IMR-90 (cell line): Measurements from ENCODE around the gene SRPX2. TPM values are rescaled to one million over a fixed set of nuclear protein-coding genes. Genes with fewer than 3 reads are reported as not detected.

ENCODE experiments used
- ATAC-seq: fragments of 200-7000 bp; cut with Tn5 transposase; 2 replicates; pipeline ENCODE4 v1.9.1; 2020; ENCODE audit warnings: low read depth, mild to moderate bottlenecking, moderate library complexity
- BruUV-seq: library from RNA; stranded (reverse); fragments of 400-500 nt; replicated peaks from 2 replicates; lab custom pipeline; 2021; lab: Mats Ljungman, UMichigan
- CTCF ChIA-PET: fragments of 300-600 bp; formaldehyde crosslinking; extraction: SDS; loops from one replicate; lab custom pipeline; 2021; ENCODE audit warnings: antibody characterized with exemption; lab: Yijun Ruan, JAX
- POLR2A ChIA-PET: fragments of 300-600 bp; sonication (Branson Sonifier 250); formaldehyde crosslinking; loops from one replicate; lab custom pipeline; 2022; ENCODE audit warnings: antibody characterized with exemption; ENCODE audit not compliant: unreplicated experiment; lab: Charles Lee
- DNase-seq: peaks from one replicate; pipeline ENCODE4 v3.0.0; 2013
- H2AFZ ChIP-seq: replicated peaks from 2 replicates; pipeline ENCODE3; 2013; ENCODE audit warnings: low read length, mild to moderate bottlenecking; ENCODE audit not compliant: poor library complexity
- H2AK5ac ChIP-seq: 2 replicates; pipeline ENCODE4 v1.6.1; 2013; ENCODE audit warnings: low read depth, low read length, inconsistent platforms
- H2AK9ac ChIP-seq: replicated peaks from 2 replicates; pipeline ENCODE3; 2013; ENCODE audit warnings: mild to moderate bottlenecking, low read depth, low read length, moderate library complexity; ENCODE audit not compliant: poor library complexity
- H2BK120ac ChIP-seq: 2 replicates; pipeline ENCODE4 v1.6.1; 2013; ENCODE audit warnings: low read depth, low read length, inconsistent platforms
- H2BK15ac ChIP-seq: 3 replicates; pipeline ENCODE4 v1.6.1; 2013; ENCODE audit warnings: low read depth, low read length, inconsistent platforms
- H2BK20ac ChIP-seq: 2 replicates; pipeline ENCODE4 v1.6.1; 2013; ENCODE audit warnings: low read depth, mild to moderate bottlenecking, inconsistent platforms, low read length, moderate library complexity
- H2BK5ac ChIP-seq: 2 replicates; pipeline ENCODE4 v1.6.1; 2013; ENCODE audit warnings: mild to moderate bottlenecking, low read depth, low read length, inconsistent platforms; ENCODE audit not compliant: poor library complexity, severe bottlenecking
- H3K14ac ChIP-seq: replicated peaks from 2 replicates; pipeline ENCODE4 v1.6.1; 2013; ENCODE audit warnings: low read depth, low read length, inconsistent platforms
- H3K18ac ChIP-seq: 2 replicates; pipeline ENCODE4 v1.6.1; 2013; ENCODE audit warnings: low read depth, low read length, control low read depth
- H3K23ac ChIP-seq: 2 replicates; pipeline ENCODE4 v1.6.1; 2013; ENCODE audit warnings: low read depth, low read length, inconsistent platforms
- H3K27ac ChIP-seq: 2 replicates; pipeline ENCODE4 v1.5.1; 2013; ENCODE audit warnings: mild to moderate bottlenecking, control low read depth, low read length; ENCODE audit not compliant: insufficient read depth
- H3K27me3 ChIP-seq: 2 replicates; pipeline ENCODE4 v1.6.1; 2013; ENCODE audit warnings: low read length; ENCODE audit not compliant: control insufficient read depth, insufficient read depth
- H3K36me3 ChIP-seq: 2 replicates; pipeline ENCODE4 v1.6.1; 2013; ENCODE audit warnings: low read length, mixed read lengths; ENCODE audit not compliant: control insufficient read depth, insufficient read depth
- H3K4ac ChIP-seq: 2 replicates; pipeline ENCODE4 v1.6.1; 2013; ENCODE audit warnings: low read depth, low read length, inconsistent platforms
- H3K4me1 ChIP-seq: 2 replicates; pipeline ENCODE4 v1.6.1; 2013; ENCODE audit warnings: low read length, mixed read lengths; ENCODE audit not compliant: control insufficient read depth, insufficient read depth
- H3K4me2 ChIP-seq: 2 replicates; pipeline ENCODE4 v1.6.1; 2013; ENCODE audit warnings: low read depth, mild to moderate bottlenecking, control low read depth, low read length, moderate library complexity
- H3K4me3 ChIP-seq: 2 replicates; pipeline ENCODE4 v1.5.1; 2013; ENCODE audit warnings: low read depth, mild to moderate bottlenecking, control low read depth, low read length, moderate library complexity; ENCODE audit not compliant: insufficient read depth
- H3K56ac ChIP-seq: 2 replicates; pipeline ENCODE4 v1.6.1; 2013; ENCODE audit warnings: low read length, inconsistent platforms; ENCODE audit not compliant: insufficient read depth; ENCODE audit errors: extremely low read depth
- H3K79me1 ChIP-seq, 2 experiments: 2 replicates each; pipeline ENCODE4 v1.6.1; 2013; ENCODE audit warnings: low read length in 2 of 2, inconsistent platforms in 1 of 2, low read depth in 1 of 2
- H3K9ac ChIP-seq: 2 replicates; pipeline ENCODE4 v1.6.1; 2013; ENCODE audit warnings: low read depth, low read length, control low read depth
- H3K9me1 ChIP-seq: 2 replicates; pipeline ENCODE4 v1.6.1; 2013; ENCODE audit warnings: low read length, inconsistent platforms; ENCODE audit not compliant: insufficient read depth
- H3K9me3 ChIP-seq: 2 replicates; pipeline ENCODE4 v1.6.1; 2013; ENCODE audit warnings: low read length; ENCODE audit not compliant: control insufficient read depth, insufficient read depth
- H4K20me1 ChIP-seq: 2 replicates; pipeline ENCODE4 v1.6.1; 2013; ENCODE audit warnings: low read length, inconsistent platforms; ENCODE audit not compliant: insufficient read depth
- H4K5ac ChIP-seq: 2 replicates; pipeline ENCODE4 v1.6.1; 2013; ENCODE audit warnings: mild to moderate bottlenecking, low read depth, low read length, control low read depth
- H4K8ac ChIP-seq, 2 experiments: 2 replicates each; pipeline ENCODE4 v1.6.1; 2013; ENCODE audit warnings: low read depth in 2 of 2, low read length in 2 of 2, control low read depth in 1 of 2, inconsistent platforms in 1 of 2
- H4K91ac ChIP-seq: 2 replicates; pipeline ENCODE4 v1.6.1; 2013; ENCODE audit warnings: low read depth, low read length, inconsistent platforms; ENCODE audit not compliant: insufficient read depth
- FOS ChIP-seq: fragments of 150-350 bp; IDR thresholded peaks from 2 replicates; pipeline ENCODE4 v1.6.1; 2016; ENCODE audit warnings: low read depth, low read length
- MAFK ChIP-seq: IDR thresholded peaks from 2 replicates; pipeline ENCODE4 v1.6.1; 2012; ENCODE audit warnings: low read depth, low read length, improper control_type of control experiment
- MAZ ChIP-seq: IDR thresholded peaks from 2 replicates; pipeline ENCODE4 v1.6.1; 2012; ENCODE audit warnings: low read depth, mild to moderate bottlenecking, low read length, improper control_type of control experiment, moderate library complexity, borderline replicate concordance
- NFE2L2 ChIP-seq: fragments of 150-350 bp; IDR thresholded peaks from 2 replicates; pipeline ENCODE4 v1.6.1; 2016; ENCODE audit warnings: low read depth, mild to moderate bottlenecking, low read length
- POLR2A ChIP-seq: IDR thresholded peaks from 2 replicates; pipeline ENCODE4 v1.6.1; 2012; ENCODE audit warnings: mild to moderate bottlenecking, low read depth, low read length
- RAD21 ChIP-seq: IDR thresholded peaks from 2 replicates; pipeline ENCODE4 v1.6.1; 2012; ENCODE audit warnings: low read length, improper control_type of control experiment
- RCOR1 ChIP-seq: IDR thresholded peaks from 2 replicates; pipeline ENCODE4 v1.6.1; 2012; ENCODE audit warnings: mild to moderate bottlenecking, low read length, improper control_type of control experiment; ENCODE audit not compliant: insufficient replicate concordance
- SMC3 ChIP-seq: fragments of 150-350 bp; IDR thresholded peaks from 2 replicates; pipeline ENCODE4 v1.6.1; 2016; ENCODE audit warnings: low read depth, mild to moderate bottlenecking, antibody characterized with exemption, low read length, moderate library complexity
- whole genome bisulfite sequencing, 2 experiments: methylation state at CpG; one replicate each; pipeline versions ENCODE4 v1.1.5 to v1.1.7; 2013; ENCODE audit warnings: missing lambda C conversion rate in 2 of 2; ENCODE audit not compliant: insufficient read length in 1 of 2; ENCODE audit errors: extremely low coverage in 2 of 2; 5-methylcytosine and 5-hydroxymethylcytosine counted together
- dilution Hi-C: fragments of 300-500 bp; cut with HindIII; formaldehyde crosslinking; loops from one replicate; pipeline ENCODE4 v1.14.3; 2018; ENCODE audit warnings: low sequenced_read_pairs; ENCODE audit not compliant: unreplicated experiment
- in situ Hi-C: fragments of 300-500 bp; cut with MboI; formaldehyde crosslinking; loops from 3 replicates; pipeline ENCODE4 v1.14.3; 2019; ENCODE audit warnings: low sequenced_read_pairs, inconsistent platforms, mixed read lengths
- intact Hi-C: fragments of 100-400 bp; cut with micrococcal nuclease; formaldehyde crosslinking; loops from 2 replicates; pipeline ENCODE4 v1.10.0; 2022
- polyA plus RNA-seq, 3 experiments: library from polyadenylated mRNA; depleted of rRNA; stranded (reverse); fragments of >200 nt; gene quantifications; 2 replicates each; pipeline ENCODE4 v1.2.3, GENCODE V29; 2012; ENCODE audit warnings: low replicate concordance in 1 of 3
- total RNA-seq: library from RNA; depleted of rRNA; stranded (reverse); fragments of >200 nt; gene quantifications from 2 replicates; pipeline ENCODE4 v1.2.3, GENCODE V29; 2012
- TF ChIP-seq, protein P1 (sequence below): fragments of 150-350 bp; IDR thresholded peaks from 2 replicates; pipeline ENCODE4 v1.6.1; 2016; ENCODE audit warnings: low read depth, mild to moderate bottlenecking, low read length, moderate library complexity, borderline replicate concordance

SRPX2 gene
- total and polyA plus RNA-seq, 2 of the 4 experiments (the other 2 are of a cell fraction): 20.6 to 43.1 TPM

DNA sequence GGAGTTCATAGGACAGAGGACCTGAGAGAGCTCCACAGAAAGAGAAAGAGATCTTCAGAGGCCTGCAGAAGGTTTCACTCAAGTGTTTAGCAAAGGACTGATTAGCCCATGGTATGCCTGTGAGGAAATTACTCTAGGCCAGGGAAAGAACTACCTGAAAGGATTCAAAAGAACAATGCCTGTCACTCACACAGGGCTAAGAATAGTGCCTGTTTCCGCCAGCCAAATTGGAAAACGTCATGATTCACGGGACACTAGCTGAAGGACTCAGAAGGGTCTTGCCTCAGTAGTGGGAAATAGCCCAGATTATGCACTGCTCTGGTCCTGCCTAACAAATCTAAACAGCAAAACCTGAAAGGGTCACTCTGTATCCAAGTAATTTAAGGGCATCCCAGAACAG is 66.8 kb downstream of the SRPX2 start:
- dilution Hi-C loops (no loop called here), in situ Hi-C loops (no loop called here), intact Hi-C loops (no loop called here)
- no peaks in the 10 kb centered on the region for H3K79me1 ChIP-seq
- no peak overlapping the region for H3K4me3 ChIP-seq
- no peak overlapping the region for H3K14ac ChIP-seq
- no peak overlapping the region for H2BK120ac ChIP-seq
- H3K4ac ChIP-seq: no peak overlapping the region
- H3K4me2 ChIP-seq: no peak overlapping the region
- TF ChIP-seq FOS: no peak
- TF ChIP-seq MAFK: no peak
- no peak for TF ChIP-seq MAZ
- no peak for TF ChIP-seq POLR2A
- no peak for TF ChIP-seq RCOR1
- TF ChIP-seq, protein P1, sequence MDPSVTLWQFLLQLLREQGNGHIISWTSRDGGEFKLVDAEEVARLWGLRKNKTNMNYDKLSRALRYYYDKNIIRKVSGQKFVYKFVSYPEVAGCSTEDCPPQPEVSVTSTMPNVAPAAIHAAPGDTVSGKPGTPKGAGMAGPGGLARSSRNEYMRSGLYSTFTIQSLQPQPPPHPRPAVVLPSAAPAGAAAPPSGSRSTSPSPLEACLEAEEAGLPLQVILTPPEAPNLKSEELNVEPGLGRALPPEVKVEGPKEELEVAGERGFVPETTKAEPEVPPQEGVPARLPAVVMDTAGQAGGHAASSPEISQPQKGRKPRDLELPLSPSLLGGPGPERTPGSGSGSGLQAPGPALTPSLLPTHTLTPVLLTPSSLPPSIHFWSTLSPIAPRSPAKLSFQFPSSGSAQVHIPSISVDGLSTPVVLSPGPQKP: no peak
- TF ChIP-seq NFE2L2: no peak
- no peak for TF ChIP-seq RAD21
- TF ChIP-seq SMC3: no peak
- no peak overlapping the region for H2AK5ac ChIP-seq
- H2AK9ac ChIP-seq: no peak overlapping the region
- DNase-seq: no peak
- peaks cover 3% of the 10 kb centered on the region for H3K27me3 ChIP-seq
- no peak overlapping the region for H3K23ac ChIP-seq
- no peak overlapping the region for H3K27ac ChIP-seq
- no peak overlapping the region for H3K56ac ChIP-seq
- H4K5ac ChIP-seq: no peak overlapping the region
- CTCF ChIA-PET: no interaction called here
- BruUV-seq: no TSS peak
- no peaks in the 10 kb centered on the region; the same call in 1 of the 2 replicates for H3K9me1 ChIP-seq
- no peak overlapping the region for H4K91ac ChIP-seq
- H3K9me3 ChIP-seq: no peaks in the 10 kb centered on the region
- no peak overlapping the region for H4K8ac ChIP-seq
- POLR2A ChIA-PET: no interaction called here
- no peak overlapping the region for H2BK20ac ChIP-seq
- no peaks in the 10 kb centered on the region for H4K20me1 ChIP-seq
- H3K4me1 ChIP-seq: no peaks in the 10 kb centered on the region
- no peak overlapping the region for H3K18ac ChIP-seq
- H2AFZ ChIP-seq: no peak overlapping the region
- H2BK5ac ChIP-seq: no peak overlapping the region
- no peaks in the 10 kb centered on the region for H3K36me3 ChIP-seq
- no peak overlapping the region for H3K9ac ChIP-seq
- no peak for ATAC-seq
- H2BK15ac ChIP-seq: no peak overlapping the region
- WGBS, 2 experiments: 53% methylated on average over 2 of the region's 3 CpGs; no CpG with 5 or more reads in 1 of the 2 experiments
